Lung (tissue), 12 donors: ENCODE data around the gene LRRIQ1. TPM values are rescaled to one million over a fixed set of nuclear protein-coding genes. Genes with fewer than 3 reads are reported as not detected.

Source experiments
- ATAC-seq: fragments of 200-7000 bp; cut with Tn5 transposase; one replicate; pipeline ENCODE4 v1.9.1; 2020; ENCODE audit warnings: moderate number of reproducible peaks; ENCODE audit not compliant: insufficient read depth, low FRiP score
- DNase-seq, 3 donors: peaks; one replicate each; pipeline ENCODE4 v3.0.0-alpha.2; 2013 to 2017
- H3K27ac ChIP-seq, 2 donors: one replicate each; pipeline ENCODE4 v1.5.1; 2013; ENCODE audit warnings: mild to moderate bottlenecking in 2 of 2, moderate library complexity in 2 of 2, control low read depth in 1 of 2, inconsistent platforms in 1 of 2, low read depth in 1 of 2, low read length in 1 of 2
- H3K27me3 ChIP-seq, 3 donors: one replicate each; pipeline ENCODE4 v1.5.1; 2013; ENCODE audit warnings: low read length in 2 of 3; ENCODE audit not compliant: control insufficient read depth in 3 of 3, insufficient read depth in 3 of 3
- H3K36me3 ChIP-seq, 4 donors: one replicate each; pipeline ENCODE4 v1.5.1; 2013; ENCODE audit warnings: low read length in 4 of 4, mild to moderate bottlenecking in 1 of 4, moderate library complexity in 1 of 4; ENCODE audit not compliant: control insufficient read depth in 4 of 4, insufficient read depth in 4 of 4
- H3K4me1 ChIP-seq, 5 donors: one replicate each; pipeline ENCODE4 v1.5.1; 2013; ENCODE audit warnings: low read length in 5 of 5, mild to moderate bottlenecking in 2 of 5, moderate library complexity in 1 of 5; ENCODE audit not compliant: control insufficient read depth in 5 of 5, insufficient read depth in 5 of 5
- H3K4me3 ChIP-seq: one replicate; pipeline ENCODE4 v1.5.1; 2013; ENCODE audit warnings: mild to moderate bottlenecking, control low read depth, moderate library complexity
- H3K9ac ChIP-seq, 2 donors: one replicate each; pipeline ENCODE4 v1.5.1; 2013; ENCODE audit warnings: low read length in 2 of 2, control low read depth in 1 of 2; ENCODE audit not compliant: insufficient read depth in 1 of 2
- H3K9me3 ChIP-seq, 4 donors: one replicate each; pipeline ENCODE4 v1.5.1; 2013; ENCODE audit warnings: low read length in 3 of 4, mild to moderate bottlenecking in 1 of 4, moderate library complexity in 1 of 4; ENCODE audit not compliant: control insufficient read depth in 4 of 4, insufficient read depth in 3 of 4
- WGBS, 2 donors: extraction: QIAGEN DNeasy Blood & Tissue Kit; methylation state at CpG; one replicate each; pipeline ENCODE4 v1.1.7; 2013; 5-methylcytosine and 5-hydroxymethylcytosine counted together
- polyA plus RNA-seq, 2 donors: library from polyadenylated mRNA; stranded (reverse); fragments of 200-250 nt; gene quantifications; one replicate each; pipeline ENCODE4 v1.2.1, GENCODE V29; 2013
- total RNA-seq, 2 donors: library from RNA; depleted of rRNA in 1 of 2; stranded (reverse); fragments of >200 nt in 1 of 2; gene quantifications; one replicate each; pipeline ENCODE4 v1.2.1, GENCODE V29; 2014 to 2021
- TF ChIP-seq, protein P1 (sequence below): IDR thresholded peaks from 2 replicates; pipeline ENCODE4 v1.5.1; 2012; ENCODE audit warnings: mild to moderate bottlenecking; ENCODE audit errors: control extremely low read depth, extremely low read depth
- donor health status: control.
- donor health status: control.
- donor health status: Bipolar disorder and iron deficiency.
- donor health status: healthy.
- donor health status: DM: yes; HTN: yes; CAD: no.

Gene LRRIQ1
- total and polyA plus RNA-seq, 4 donors = 3.4 to 33.2 (median 12.0) TPM

DNA sequence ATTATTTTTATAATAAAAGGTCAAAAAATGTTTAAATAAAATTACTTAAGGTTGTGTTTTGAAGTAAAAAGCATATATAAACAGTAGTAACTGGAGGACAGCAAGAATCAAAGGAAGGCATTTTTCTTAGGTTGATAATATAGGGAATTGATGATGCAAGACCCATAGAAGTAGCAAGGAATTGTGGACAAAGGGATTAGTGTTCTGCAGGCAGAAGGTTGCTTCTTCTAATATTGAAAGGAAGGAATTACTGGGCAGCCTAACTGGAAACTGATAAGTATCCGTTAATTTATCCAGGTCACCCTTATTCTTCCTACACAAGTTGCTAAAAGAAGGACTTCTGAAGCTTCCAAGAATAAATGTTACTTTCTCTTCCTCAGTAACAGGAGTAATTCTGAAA is 189.3 kb downstream of the LRRIQ1 start:
- no peak overlapping the region for H3K4me3 ChIP-seq
- H3K27me3 ChIP-seq = no peaks in the 10 kb centered on the region
- H3K9ac ChIP-seq = no peak overlapping the region
- H3K9me3 ChIP-seq = peaks cover 0 to 4% (median 0%) of the 10 kb centered on the region in 4 donors
- no peaks in the 10 kb centered on the region for H3K36me3 ChIP-seq
- peaks cover 0 to 7% (median 0%) of the 10 kb centered on the region in 5 donors for H3K4me1 ChIP-seq
- DNase-seq (no peak), ATAC-seq (no peak)
- H3K27ac ChIP-seq = no peak overlapping the region
- TF ChIP-seq, protein P1, sequence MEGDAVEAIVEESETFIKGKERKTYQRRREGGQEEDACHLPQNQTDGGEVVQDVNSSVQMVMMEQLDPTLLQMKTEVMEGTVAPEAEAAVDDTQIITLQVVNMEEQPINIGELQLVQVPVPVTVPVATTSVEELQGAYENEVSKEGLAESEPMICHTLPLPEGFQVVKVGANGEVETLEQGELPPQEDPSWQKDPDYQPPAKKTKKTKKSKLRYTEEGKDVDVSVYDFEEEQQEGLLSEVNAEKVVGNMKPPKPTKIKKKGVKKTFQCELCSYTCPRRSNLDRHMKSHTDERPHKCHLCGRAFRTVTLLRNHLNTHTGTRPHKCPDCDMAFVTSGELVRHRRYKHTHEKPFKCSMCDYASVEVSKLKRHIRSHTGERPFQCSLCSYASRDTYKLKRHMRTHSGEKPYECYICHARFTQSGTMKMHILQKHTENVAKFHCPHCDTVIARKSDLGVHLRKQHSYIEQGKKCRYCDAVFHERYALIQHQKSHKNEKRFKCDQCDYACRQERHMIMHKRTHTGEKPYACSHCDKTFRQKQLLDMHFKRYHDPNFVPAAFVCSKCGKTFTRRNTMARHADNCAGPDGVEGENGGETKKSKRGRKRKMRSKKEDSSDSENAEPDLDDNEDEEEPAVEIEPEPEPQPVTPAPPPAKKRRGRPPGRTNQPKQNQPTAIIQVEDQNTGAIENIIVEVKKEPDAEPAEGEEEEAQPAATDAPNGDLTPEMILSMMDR = no peak
- 51 to 73% methylated on average over 1 of the region's 1 CpG for WGBS, 2 donors

DNA sequence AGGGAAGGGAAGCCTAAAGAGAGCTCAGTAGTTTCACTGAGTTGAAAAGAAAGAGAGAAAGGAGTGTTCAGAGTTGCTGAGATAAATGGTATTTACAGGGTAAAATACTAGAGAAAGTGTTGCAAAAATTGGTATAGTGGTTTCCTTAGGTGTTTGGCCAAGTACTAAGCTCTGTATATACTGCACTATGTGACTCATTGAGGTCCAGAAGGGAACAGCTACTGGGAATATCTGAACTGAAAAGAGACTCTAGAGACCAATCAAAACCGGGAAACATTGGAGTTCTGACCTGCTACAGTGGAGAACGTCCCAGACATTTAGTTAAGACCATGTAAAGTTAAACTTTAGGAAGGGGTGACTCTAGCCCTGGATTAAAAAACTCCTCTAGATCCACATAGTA is 201.2 kb downstream of the LRRIQ1 start:
- Histone ChIP-seq H3K27me3 (no peaks in the 10 kb centered on the region), H3K27ac (no peak overlapping the region), H3K4me3 (no peak overlapping the region), H3K9ac (no peak overlapping the region), H3K4me1 (no peaks in the 10 kb centered on the region), H3K9me3 (no peaks in the 10 kb centered on the region), H3K36me3 (no peaks in the 10 kb centered on the region)
- no peak for ATAC-seq
- 53 to 71% methylated on average over 2 of the region's 2 CpGs for WGBS, 2 donors
- no peak for DNase-seq
- TF ChIP-seq, protein P1 = no peak

DNA sequence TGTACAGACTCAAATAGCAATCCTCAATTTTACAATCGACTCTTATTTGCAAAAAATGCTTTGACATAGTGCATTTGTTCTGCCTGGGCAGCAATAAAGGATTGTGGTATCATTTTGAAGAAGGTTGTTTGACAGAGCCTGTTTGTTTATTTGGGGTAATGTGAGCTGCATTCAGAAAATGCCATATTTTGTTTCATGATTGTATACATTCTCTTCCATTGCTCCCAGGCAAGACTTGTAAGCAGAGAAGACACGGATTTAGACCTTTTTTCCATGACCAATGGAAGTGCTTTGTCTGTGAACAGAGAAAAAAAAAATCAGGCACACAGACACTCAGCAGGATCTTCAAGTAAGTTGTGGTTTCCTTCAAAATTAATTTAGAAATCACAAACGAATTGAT is 208.4 kb downstream of the LRRIQ1 start:
- Histone ChIP-seq H3K4me3 (no peak overlapping the region), H3K4me1 (no peaks in the 10 kb centered on the region), H3K9ac (no peak overlapping the region), H3K27me3 (no peaks in the 10 kb centered on the region), H3K9me3 (no peaks in the 10 kb centered on the region), H3K36me3 (no peaks in the 10 kb centered on the region), H3K27ac (no peak overlapping the region)
- TF ChIP-seq, protein P1 = no peak
- WGBS, 2 donors = 57% methylated on average over 3 of the region's 3 CpGs
- no peak for DNase-seq
- ATAC-seq = no peak

DNA sequence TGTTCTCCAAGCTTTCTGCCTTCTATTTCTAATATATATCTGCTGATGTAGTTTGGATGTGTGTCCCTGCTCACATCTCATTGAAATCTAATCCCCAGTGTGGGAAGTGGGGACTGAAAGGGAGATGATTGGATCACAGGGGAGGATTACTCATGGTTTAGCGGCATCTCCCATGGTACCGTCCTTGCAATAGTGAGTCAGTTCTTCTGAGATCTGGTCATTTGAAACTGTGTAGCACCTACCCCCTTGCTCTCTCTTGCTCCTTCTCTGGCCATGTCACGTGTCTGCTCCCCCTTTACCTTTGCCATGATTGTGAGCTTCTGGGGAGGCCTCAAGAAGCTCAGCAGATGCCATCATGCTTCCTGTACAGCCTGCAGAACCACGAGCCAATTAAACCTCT is 217.7 kb downstream of the LRRIQ1 start:
- H3K27ac ChIP-seq = no peak overlapping the region
- no peak for DNase-seq
- no peak overlapping the region for H3K4me3 ChIP-seq
- no peaks in the 10 kb centered on the region for H3K4me1 ChIP-seq
- no peaks in the 10 kb centered on the region for H3K36me3 ChIP-seq
- WGBS, 2 donors = 53 to 70% methylated on average over 4 of the region's 4 CpGs
- no peaks in the 10 kb centered on the region for H3K9me3 ChIP-seq
- H3K9ac ChIP-seq = no peak overlapping the region
- TF ChIP-seq, protein P1 = no peak
- ATAC-seq = no peak
- H3K27me3 ChIP-seq = no peaks in the 10 kb centered on the region
